ES-I3 (cell line): ENCODE data around the gene DAPK1.

Source experiments
- H3K36me3 ChIP-seq: 2 replicates; pipeline ENCODE4 v1.6.1; 2013; ENCODE audit warnings: mild to moderate bottlenecking, low read length, control low read depth, moderate library complexity; ENCODE audit not compliant: insufficient read depth
- H3K4me1 ChIP-seq: 2 replicates; pipeline ENCODE4 v1.6.1; 2013; ENCODE audit warnings: mild to moderate bottlenecking, control low read depth, low read length; ENCODE audit not compliant: insufficient read depth
- H3K9ac ChIP-seq: 2 replicates; pipeline ENCODE4 v1.6.1; 2013; ENCODE audit warnings: low read depth, mild to moderate bottlenecking, low read length, moderate library complexity
- H3K9me3 ChIP-seq: 2 replicates; pipeline ENCODE4 v1.6.1; 2013; ENCODE audit warnings: mild to moderate bottlenecking, low read length, moderate library complexity; ENCODE audit not compliant: control insufficient read depth, insufficient read depth

Gene DAPK1

GRCh38 chr9:87664153-87665060, 166.7 kb downstream of the DAPK1 start:
- Histone ChIP-seq H3K9ac (no peak overlapping the region), H3K9me3 (peaks cover 18% of the 10 kb centered on the region), H3K36me3 (peaks cover 6% of the 10 kb centered on the region; the same call in 1 of the 2 replicates), H3K4me1 (peaks cover 5% of the 10 kb centered on the region)

GRCh38 chr9:87665505-87665904, 167.8 kb downstream of the DAPK1 start:
- peaks cover 6% of the 10 kb centered on the region; the same call in 1 of the 2 replicates for H3K36me3 ChIP-seq
- no peak overlapping the region for H3K9ac ChIP-seq
- peaks cover 18% of the 10 kb centered on the region for H3K9me3 ChIP-seq
- peaks cover 5% of the 10 kb centered on the region for H3K4me1 ChIP-seq

GRCh38 chr9:87667164-87667738, 169.6 kb downstream of the DAPK1 start:
- H3K9ac ChIP-seq, result no peak overlapping the region
- peaks cover 6% of the 10 kb centered on the region; the same call in 1 of the 2 replicates for H3K36me3 ChIP-seq
- peaks cover 1% of the 10 kb centered on the region; the same call in 1 of the 2 replicates for H3K4me1 ChIP-seq
- H3K9me3 ChIP-seq, result peaks cover 18% of the 10 kb centered on the region

- H3K9ac ChIP-seq, result no peak overlapping the region
- peaks cover 18% of the 10 kb centered on the region for H3K9me3 ChIP-seq
- peaks cover 8% of the 10 kb centered on the region; the same call in 1 of the 2 replicates for H3K36me3 ChIP-seq
- no peaks in the 10 kb centered on the region for H3K4me1 ChIP-seq
Observed at GRCh38 chr9:87668222-87668621, 170.6 kb downstream of the DAPK1 start.

- H3K9me3 ChIP-seq, result peaks cover 18% of the 10 kb centered on the region
- H3K36me3 ChIP-seq, result peaks cover 8% of the 10 kb centered on the region; the same call in 1 of the 2 replicates
- no peak overlapping the region for H3K9ac ChIP-seq
- no peaks in the 10 kb centered on the region for H3K4me1 ChIP-seq
Observed at GRCh38 chr9:87668722-87669121, 171.1 kb downstream of the DAPK1 start.

GRCh38 chr9:87670572-87671264, 173.1 kb downstream of the DAPK1 start:
- no peaks in the 10 kb centered on the region for H3K4me1 ChIP-seq
- 0 out of 2 replicates have a peak, but pooled peaks cover 2% of the 10 kb centered on the region for H3K36me3 ChIP-seq
- no peak overlapping the region for H3K9ac ChIP-seq
- peaks cover 13% of the 10 kb centered on the region for H3K9me3 ChIP-seq

GRCh38 chr9:87671478-87671877, 173.8 kb downstream of the DAPK1 start:
- Histone ChIP-seq H3K9ac (no peak overlapping the region), H3K36me3 (0 out of 2 replicates have a peak, but pooled peaks cover 2% of the 10 kb centered on the region), H3K4me1 (no peaks in the 10 kb centered on the region), H3K9me3 (peaks cover 7% of the 10 kb centered on the region)

GRCh38 chr9:87671925-87672324, 174.3 kb downstream of the DAPK1 start:
- H3K9me3 ChIP-seq, result peaks cover 2% of the 10 kb centered on the region
- H3K9ac ChIP-seq, result no peak overlapping the region
- 0 out of 2 replicates have a peak, but pooled peaks cover 2% of the 10 kb centered on the region for H3K36me3 ChIP-seq
- H3K4me1 ChIP-seq, result no peaks in the 10 kb centered on the region

- H3K4me1 ChIP-seq, result no peaks in the 10 kb centered on the region
- H3K36me3 ChIP-seq, result 0 out of 2 replicates have a peak, but pooled peaks cover 2% of the 10 kb centered on the region
- H3K9me3 ChIP-seq, result no peaks in the 10 kb centered on the region
- H3K9ac ChIP-seq, result no peak overlapping the region
Observed at GRCh38 chr9:87672586-87672985, 174.9 kb downstream of the DAPK1 start.

- H3K36me3 ChIP-seq, result 0 out of 2 replicates have a peak, but pooled peaks cover 2% of the 10 kb centered on the region
- no peaks in the 10 kb centered on the region for H3K9me3 ChIP-seq
- H3K9ac ChIP-seq, result no peak overlapping the region
- H3K4me1 ChIP-seq, result no peaks in the 10 kb centered on the region
Observed at GRCh38 chr9:87673446-87674120, 175.9 kb downstream of the DAPK1 start.

GRCh38 chr9:87674565-87675299, 177.1 kb downstream of the DAPK1 start:
- no peaks in the 10 kb centered on the region for H3K9me3 ChIP-seq
- H3K36me3 ChIP-seq, result 0 out of 2 replicates have a peak, but pooled peaks cover 2% of the 10 kb centered on the region
- H3K9ac ChIP-seq, result no peak overlapping the region
- H3K4me1 ChIP-seq, result no peaks in the 10 kb centered on the region

GRCh38 chr9:87675906-87676515, 178.3 kb downstream of the DAPK1 start:
- H3K36me3 ChIP-seq, result 0 out of 2 replicates have a peak, but pooled peaks cover 2% of the 10 kb centered on the region
- no peaks in the 10 kb centered on the region for H3K4me1 ChIP-seq
- H3K9me3 ChIP-seq, result no peaks in the 10 kb centered on the region
- no peak overlapping the region for H3K9ac ChIP-seq
